Left renal pelvis (tissue), 4 donors: Measurements from ENCODE around the gene STAB2. TPM values are rescaled to one million over a fixed set of nuclear protein-coding genes. Genes with fewer than 3 reads are reported as not detected.
"Not testable (repeated sequence)": the region's sequence is repeated elsewhere in the genome, so short reads cannot be mapped to it uniquely, and the experiment has no call there.

Experiments
- DNase-seq, 4 donors: peaks; one replicate each; pipeline ENCODE4 v3.0.0-alpha.2; 2013; ENCODE audit warnings: low read depth in 4 of 4, low spot score in 3 of 4
- polyA plus RNA-seq, 4 donors: library from polyadenylated mRNA; unstranded; fragments of 120-200 nt; gene quantifications; one replicate each; pipeline ENCODE4 v1.2.1, GENCODE V29; 2013; ENCODE audit not compliant: insufficient read length in 4 of 4

STAB2 gene
- polyA plus RNA-seq, 4 donors: 0.63 to 2.7 (median 1.1) TPM

DNA sequence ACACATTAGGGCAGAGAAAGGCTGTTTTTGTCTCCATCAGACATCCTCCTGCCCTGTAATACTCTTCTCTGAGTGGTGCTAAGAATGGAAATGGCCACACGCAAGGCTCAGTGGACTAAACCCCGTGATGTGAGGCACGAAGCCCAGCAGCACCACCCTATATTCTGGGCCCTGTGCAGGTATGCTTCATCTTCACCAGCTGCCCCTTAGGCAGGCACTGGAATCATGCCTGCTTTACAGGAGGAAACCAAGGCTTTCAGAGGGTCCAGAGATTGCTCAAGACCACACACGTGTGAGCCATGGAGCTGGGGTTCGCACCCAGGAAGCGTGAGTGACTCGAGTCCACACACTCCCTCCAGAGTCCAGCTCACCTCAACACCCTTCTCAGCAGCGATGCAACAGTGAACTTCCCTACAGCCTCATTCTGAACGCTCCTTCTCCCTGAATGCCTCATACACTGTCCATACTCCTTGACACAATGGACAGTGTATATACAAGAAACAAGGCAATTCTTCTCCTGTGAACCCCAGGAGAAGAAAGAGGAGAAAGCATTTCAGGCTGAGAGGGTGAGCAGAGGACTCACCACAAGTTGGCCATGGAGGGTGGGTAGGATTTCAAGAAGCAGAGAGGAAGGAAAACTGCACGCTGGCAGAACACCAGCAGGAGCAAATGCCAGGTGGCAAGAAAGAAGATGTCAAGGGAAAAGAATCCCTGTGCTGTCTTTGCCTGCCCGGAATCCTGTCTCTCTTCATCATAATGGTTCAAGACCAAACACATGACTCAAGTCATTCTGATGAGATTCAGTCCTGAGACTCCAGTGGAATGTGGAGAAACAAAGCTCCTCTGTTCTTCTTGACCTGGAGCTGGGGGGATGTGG is 214.9 kb downstream of the STAB2 start:
- no peak for DNase-seq

DNA sequence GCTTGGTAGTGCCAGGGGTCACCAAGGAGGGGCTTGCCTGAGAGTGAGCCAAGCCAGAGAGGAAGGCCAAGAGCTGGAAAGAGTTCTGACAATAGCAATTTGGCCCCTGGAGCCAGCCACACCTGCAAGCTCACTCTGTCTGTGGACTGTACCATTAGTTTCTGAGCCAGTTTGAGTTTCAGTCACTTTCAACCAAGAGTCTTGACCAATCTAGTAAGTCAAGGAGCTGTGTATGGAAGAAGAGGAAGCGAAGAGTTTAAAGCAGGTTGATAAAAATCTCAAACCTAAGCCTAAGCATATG is 215.5 kb downstream of the STAB2 start:
- DNase-seq: no peak

DNA sequence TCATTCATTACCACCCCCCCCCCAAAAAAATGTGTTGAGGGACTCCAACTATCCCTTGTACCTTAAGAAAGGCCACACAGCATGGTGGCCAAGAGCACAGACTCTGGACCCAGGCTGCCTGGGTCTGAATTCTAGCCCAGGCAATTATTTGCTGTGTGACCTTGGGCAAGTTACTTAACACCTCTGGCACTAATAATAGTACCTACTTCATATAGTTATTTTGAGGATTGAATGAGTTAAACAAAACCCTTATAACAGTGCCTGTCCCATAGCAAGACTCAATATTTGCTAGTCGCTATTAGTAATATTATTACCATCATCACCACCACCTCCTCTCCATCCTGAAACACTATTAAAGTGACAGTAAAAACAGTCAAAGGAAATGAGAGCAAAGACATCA is 216.8 kb downstream of the STAB2 start:
- DNase-seq: no peak

DNA sequence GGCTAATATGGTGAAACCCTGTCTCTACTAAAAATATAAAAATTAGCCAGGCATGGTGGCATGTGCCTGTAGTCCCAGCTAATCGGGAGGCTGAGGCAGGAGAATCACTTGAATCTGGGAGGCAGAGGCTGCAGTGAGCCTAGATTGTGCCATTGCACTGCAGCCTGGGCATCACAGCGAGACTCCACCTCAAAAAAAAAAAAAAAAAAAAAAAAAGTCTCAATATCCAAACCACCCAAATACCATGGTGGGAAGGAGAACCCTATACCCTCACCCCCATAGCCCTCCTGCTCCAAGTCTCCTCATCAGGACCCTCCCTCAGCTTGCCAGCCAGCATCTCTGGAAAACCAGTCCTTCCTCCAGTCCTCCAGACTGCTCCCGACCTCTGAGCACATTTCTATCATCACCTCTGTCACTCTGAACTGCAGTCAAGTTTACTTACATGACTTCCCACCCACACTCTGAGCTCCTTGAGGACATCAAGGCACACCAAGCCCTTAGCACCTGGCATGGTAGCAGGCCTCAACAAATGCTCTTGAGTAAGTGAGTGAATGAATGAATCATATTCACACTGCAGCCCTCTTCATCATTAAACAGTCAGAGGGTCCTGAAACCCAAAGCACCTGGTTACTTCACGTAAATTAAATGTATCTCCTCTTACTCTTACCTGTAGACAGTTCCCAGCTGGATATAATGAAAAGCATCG is 218.7 kb downstream of the STAB2 start:
- DNase-seq: no peak

DNA sequence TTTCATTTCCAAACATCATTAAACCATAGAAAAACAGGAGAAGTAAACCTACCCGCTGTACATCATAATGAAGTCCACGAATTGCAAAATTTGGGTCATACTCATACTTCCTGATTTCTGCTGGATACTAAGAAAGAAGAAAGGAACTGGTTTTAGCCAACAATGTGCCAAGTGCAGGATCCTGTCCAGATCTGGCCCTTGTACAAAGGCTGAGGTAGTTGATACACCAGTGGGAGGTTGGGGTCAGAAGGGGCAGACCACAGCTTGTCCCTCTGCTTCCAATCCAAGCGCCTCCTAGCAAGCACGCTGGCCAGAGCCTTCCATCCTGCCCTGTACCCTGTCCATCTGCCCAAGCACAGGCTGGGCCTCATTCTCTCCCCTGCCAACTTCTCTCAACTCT is 219.7 kb downstream of the STAB2 start:
- no peak for DNase-seq

DNA sequence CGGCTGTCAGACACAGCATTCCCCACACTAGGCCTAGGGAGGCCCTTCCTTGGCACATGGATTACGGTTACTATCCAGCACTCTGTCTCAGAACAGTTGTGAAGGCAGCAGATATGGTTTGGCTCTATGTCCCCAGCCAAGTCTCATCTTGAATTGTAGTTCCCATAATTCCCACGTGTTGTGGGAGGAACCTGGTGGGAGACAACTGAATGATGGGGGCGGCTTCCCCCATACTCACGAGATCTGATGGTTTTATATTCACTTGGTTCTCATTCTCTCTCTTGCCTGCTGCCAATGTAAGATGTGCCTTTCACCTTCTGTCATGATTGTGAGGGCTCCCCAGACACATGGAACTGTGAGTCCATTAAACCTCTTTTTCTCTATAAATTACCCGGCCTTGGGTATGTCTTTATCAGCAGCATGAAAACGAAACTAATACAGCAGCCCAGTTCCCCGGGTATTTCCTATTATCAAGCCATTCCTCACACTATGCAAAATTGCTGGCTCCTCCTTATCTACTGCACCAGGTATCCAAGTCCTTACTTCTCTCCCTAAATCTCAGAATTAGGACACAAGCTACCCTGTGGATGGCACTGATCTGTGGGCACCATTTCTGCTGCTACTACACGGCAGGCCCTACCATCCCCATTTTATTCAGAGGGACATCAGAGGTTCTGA is 220.6 kb downstream of the STAB2 start:
- DNase-seq: no peak

DNA sequence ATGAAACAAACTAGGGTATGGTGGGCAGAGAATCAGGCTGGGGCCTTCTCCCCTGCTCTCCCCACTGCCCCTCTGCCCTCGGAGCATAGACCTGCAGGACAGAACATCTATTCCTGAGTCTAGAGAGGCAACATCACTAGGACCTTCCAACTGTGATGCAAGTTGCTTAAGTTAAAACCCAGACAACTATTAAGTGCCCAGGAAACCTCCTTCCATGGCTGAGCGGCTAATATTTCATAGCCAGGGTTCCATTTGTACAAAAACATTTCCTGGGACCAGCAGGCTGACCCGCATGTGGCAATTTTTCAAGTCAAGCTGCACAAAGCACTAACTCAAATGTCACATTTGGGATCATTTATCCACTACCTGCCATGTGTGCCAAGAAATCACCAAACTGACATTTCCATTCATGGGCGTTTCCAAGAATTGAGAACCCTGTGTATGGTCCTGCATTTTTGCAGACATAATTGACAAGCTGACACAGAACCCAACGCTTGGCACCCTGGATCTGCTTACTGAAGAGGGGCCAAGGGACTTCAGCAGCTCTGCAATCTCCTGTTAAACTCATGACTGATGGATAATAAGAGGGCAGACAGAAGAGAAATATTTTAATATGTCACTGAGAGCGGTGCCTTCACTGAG is 221.3 kb downstream of the STAB2 start:
- DNase-seq: no peak

DNA sequence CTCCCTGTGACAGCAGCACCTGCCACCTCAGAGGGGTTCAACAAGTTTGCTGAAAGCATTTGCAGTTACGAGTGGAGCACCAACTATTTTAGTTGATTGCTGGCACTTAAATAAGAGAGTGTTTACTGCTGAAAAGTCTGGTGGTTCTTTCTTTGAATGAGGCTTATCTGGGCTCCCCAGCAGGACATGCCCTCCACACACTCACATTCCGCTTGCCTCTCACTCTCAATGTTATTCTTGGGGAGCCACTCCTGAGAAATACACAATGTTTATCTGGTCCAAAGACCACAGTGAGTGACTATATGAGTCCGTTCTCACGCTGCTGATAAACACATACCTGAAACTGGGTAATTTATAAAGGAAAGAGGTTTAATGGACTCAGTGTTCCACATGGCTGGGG is 222.1 kb downstream of the STAB2 start:
- no peak for DNase-seq

DNA sequence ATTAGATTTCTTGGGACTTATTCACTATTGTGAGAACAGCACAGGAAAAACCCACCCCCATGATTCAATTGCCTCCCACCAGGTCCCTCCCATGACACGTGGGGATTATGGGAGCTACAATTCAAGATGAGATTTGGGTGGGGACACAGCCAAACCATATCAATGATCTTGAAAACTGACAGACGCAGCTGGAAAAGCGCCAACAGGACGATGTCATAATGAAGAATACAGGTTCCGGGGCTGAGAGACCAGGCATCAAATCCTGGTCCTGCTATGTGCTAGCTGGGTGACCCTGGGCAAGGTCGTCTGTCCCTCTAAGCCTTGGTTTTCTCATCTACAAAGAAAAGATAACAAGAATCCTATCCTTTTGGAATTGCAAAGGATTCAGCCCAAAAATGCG is 222.6 kb downstream of the STAB2 start:
- not testable (repeated sequence) for DNase-seq

DNA sequence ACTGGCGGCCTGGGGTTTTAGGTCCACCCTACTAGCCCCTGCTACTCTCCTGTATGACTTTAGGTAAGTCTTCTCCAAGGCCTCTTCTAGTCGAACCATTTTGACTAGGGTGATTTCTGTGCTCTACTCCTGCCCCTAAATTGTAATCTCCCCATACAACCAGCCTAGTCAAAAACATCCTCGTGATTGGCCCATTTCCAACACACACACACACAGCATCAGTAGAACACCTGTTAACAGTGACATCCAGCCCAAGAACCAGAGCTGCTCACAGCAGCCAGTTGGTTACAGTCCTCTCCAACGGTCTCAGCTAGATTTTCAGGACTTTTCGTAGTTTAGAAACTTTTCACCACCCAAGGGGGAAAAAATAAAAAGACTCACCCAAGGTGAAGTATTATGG is 223.0 kb downstream of the STAB2 start:
- DNase-seq: no peak

DNA sequence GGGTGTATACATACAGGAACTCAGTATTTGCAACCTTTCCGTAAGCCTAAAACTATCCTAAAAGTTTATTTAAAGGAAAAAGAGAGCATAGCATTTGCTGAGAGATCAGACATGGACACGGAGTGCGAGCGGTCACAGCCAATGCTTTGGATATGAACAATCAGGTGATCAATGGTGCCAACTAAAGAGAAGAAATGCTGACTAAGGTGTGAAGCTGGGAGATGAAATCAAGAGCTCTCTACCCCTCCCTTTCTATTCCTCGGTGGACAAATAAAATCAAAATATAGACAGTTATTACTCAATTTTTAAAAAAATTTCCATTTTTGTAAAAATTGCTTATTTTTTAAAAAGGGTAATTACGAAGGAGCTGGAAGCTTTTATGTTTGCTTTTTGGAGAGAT is 224.7 kb downstream of the STAB2 start:
- DNase-seq: no peak

DNA sequence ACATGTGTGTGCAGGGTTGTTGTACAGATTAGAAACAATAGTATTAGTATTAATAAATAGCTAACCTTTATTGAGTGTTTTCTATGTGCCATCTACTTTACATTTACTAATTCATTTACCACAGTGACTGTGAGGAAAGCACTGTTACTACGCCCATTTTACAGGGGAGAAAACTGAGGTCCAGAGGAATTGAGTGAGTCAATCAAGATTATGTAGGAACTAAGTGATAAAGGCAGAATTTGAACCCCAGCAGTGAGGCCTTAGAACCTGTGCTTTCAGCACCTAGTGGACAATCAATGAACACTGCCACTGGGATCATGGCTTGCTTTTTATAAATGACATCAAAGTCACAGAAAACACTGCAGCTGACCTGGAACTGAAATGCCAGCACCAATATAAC is 225.7 kb downstream of the STAB2 start:
- no peak for DNase-seq

DNA sequence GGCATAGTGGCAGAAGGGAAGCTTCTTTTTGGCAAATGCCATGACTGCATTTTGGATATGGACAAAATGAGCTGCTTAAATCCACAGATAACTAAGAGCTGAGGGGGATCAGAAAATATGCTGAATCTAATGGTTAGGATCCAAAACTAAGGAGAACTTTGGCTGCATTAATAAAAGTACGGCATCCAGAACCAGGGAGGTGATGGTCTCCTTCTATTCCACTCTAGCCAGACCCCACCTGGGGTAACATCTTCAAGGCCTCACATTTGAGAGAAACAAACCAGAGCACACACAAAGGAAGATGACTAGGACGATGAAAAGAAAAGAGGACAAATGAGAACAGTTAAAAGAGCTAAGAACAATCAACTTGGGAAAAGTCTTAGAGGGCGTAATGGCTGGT is 226.4 kb downstream of the STAB2 start:
- no peak for DNase-seq

DNA sequence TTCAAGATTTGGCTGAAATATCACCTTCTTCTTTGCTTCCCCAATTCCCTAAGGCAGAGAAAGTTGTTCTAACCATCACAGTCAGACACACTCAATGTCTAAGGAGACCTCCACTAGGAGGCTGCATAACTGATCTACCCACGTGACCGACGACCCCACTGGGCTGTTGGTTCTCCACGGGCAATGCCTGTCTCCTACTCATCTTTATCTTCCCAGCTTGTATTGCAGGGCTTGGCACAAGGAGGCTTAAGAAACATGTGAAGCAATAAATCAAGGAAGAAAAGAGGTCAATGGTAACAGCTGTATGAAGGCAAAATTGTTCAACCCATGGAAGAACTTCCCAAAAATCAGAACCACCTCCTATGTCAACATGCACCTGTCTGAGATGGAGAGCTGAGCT is 226.9 kb downstream of the STAB2 start:
- no peak for DNase-seq

DNA sequence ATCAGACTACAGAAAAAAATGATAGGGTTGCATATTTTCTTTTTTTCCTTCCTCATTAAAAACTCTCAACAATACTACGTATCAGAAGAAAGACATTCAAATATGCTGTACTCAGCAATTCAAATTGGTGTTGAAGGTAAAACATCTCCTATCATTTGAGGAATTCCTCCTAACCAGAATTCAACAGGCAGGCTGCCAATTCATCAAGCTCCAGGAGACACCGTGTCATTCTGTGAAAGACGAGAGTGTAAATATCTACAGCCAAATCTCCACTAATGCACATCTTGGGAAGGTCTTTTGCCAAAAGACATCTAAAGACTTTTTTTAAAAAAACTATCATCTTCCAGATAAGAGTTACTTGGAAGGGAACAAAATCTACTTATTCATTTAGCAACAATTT is 227.4 kb downstream of the STAB2 start:
- DNase-seq: no peak

Other genes with a start within 250 kb of the STAB2 start
- gene C12orf42, start 91.3 kb upstream of the STAB2 start, polyA plus RNA-seq: under 1 TPM in 1 of 4 donors, not detected in 3; 0.48 TPM